ENCODE data around the gene MEIS3.
"Not testable (repeated sequence)": the region's sequence is repeated elsewhere in the genome, so short reads cannot be mapped to it uniquely, and the experiment has no call there.

The MEIS3 gene

DNA sequence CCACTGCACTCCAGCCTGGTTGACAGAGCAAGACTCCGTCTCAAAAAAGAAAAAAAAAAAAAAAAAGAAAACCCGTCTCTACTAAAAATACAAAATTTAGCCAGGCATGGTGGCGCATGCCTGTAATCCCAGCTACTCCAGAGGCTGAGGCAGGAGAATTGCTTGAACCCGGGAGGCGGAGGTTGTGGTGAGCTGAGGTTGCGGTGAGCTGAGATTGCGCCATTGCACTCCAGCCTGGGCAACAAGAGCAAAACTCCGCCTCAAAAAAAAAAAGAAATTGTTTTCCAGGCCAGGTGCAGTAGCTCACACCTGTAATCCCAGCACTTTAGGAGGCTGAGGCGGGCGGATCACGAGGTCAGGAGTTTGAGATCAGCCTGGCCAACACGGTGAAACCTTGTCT lies 32.7 kb downstream of the MEIS3 start:
- not testable (repeated sequence) for DNase-seq (ENCODE audit: low spot score)

DNA sequence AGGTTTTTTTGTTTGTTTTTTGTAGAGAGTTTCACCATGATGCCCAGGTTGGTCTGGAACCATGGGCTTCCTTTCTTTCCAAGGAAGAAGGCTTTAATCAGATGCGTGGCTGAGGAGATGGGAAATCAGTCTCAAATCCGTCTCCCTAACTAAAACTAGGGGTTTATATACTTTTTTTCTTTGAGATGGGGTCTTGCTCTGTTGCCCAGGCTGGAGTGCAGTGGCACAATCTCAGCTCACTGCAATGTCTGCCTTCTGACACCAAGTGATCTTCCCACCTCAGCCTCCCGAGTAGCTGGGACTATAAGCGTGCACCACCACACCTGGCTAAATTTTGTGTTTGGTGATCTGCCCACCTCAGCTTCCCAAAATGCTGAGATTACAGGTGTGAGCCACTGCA lies 34.8 kb downstream of the MEIS3 start:
- not testable (repeated sequence) for DNase-seq (ENCODE audit: low spot score)

DNA sequence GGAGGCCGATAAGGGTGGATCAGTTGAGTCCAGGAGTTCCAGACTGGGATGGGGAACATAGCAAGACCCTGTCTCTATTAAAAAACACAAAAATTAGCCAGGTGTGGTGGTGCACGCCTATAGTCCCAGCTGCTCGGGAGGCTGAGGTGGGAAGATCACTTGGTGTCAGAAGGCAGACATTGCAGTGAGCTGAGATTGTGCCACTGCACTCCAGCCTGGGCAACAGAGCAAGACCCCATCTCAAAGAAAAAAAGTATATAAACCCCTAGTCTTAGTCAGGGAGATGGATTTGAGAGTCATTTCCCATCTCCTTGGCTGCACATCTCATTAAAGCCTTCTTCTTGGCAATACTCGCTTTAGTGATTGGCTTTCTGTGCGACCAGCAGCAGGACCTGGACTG lies 35.4 kb downstream of the MEIS3 start:
- DNase-seq (ENCODE audit: low spot score), result not testable (repeated sequence)

DNA sequence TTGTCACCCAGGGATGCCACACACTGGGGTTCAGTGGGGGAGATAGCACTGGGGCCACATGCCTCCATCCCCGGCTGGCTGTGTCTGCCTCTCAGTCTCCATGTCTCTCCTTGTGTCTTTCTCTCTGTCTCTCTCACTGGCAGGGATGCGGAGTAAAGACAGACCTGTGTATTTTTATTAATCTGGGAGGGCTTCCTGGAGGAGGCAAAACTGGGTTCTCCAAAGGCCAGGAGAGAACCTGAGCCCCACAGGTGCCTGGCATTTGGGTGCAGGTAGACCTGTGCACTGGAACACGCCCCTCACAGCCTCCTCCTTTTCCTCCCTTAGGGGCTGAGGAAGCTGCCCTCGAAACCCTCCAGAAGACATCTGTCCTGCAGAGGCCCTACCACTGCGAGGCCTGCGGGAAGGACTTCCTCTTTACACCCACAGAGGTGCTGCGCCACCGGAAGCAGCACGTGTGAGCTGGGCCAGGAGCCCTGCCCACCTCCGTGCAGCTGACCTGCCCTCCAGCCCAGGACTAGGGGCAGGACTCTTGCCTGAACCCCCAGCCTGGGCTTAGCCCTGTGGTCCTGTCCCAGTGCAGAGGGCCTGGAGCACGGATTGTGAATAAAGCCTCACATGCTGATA lies 37.6 kb downstream of the MEIS3 start:
- DNase-seq (ENCODE audit: low spot score), result no peak

DNA sequence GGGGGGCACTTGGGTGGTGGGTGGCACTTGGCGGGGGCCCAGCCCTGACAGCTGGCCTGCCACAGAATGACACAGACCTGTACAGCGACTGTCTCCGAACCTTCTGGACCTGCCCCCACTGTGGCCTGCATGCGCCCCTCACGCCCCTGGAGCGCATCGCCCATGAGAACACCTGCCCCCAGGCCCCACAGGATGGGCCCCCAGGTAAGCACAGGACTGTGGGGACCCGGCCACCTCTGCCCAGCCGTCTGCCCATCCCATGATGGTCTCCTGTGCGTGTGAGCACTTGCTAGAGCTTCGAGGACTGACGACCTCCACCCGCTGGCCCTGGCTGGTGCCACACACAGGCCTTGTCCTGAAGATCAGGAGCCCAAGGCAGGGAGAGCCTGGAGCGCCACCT lies 38.2 kb downstream of the MEIS3 start:
- no peak for DNase-seq (ENCODE audit: low spot score)

DNA sequence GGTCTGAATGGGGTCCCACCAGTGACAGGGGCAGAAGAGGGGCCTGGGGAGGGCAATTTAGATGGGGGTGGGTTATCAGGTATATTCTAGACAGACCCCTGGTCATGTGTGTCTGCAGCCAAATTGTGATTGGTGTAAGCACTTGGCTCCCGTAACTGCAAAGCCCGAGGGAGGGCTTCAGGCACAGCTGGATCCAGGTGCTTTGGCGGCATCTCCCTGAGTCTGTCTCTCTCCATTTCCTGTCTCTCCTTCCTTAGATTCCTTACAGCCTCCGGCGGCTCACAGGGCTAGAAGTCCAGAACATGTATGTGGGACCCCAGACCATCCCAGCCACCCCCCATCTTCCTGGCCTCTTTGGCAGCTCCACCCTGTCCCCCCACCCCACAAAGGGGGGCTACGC lies 38.8 kb downstream of the MEIS3 start:
- DNase-seq (ENCODE audit: low spot score), result no peak

DNA sequence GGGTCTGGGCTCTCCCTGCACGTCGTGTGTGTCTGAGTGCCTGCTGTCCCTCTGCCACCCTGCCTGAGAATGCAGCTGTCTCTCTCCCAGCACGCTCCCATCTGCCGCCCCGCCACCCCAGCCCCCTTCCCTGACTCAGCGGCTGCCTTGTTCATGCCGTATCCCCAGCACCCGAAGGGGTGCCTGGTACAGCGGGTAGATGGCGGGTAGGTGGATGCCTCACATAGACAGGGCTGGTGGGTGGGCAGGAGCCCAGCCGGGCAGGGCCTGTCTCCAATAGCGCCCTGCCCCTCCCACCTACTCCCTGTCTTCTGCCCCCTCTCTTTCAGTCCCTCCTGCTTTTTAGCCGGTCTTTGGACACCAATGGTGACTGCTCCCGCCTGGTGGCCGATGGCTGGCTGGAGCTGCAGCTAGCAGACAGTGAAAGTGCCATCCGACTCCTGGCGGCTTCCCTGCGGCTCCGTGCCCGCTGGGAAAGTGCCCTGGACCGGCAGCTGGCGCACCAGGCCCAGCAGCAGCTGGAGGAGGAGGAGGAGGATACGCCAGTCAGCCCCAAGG lies 39.9 kb downstream of the MEIS3 start:
- no peak for DNase-seq (ENCODE audit: low spot score)

DNA sequence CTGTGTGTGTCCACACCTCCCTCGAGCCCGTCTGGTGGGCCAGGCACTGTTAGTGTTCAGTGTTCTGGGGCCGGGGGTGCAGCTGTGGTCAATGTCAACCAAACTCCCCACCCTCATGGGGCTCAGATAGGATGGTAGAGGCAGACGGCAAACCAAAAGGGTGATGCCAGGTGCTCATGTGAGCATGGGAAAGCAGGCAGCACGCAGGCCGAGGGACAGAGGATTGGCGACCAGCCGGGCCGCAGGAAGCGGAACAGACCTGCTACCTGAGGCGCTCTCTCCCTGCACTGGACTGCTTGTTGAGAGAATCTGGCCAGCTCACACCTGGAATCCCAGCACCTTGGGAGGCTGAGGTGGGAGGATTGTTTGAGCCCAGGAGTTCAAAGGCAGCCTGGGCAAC lies 41.1 kb downstream of the MEIS3 start:
- DNase-seq (ENCODE audit: low spot score), result no peak

DNA sequence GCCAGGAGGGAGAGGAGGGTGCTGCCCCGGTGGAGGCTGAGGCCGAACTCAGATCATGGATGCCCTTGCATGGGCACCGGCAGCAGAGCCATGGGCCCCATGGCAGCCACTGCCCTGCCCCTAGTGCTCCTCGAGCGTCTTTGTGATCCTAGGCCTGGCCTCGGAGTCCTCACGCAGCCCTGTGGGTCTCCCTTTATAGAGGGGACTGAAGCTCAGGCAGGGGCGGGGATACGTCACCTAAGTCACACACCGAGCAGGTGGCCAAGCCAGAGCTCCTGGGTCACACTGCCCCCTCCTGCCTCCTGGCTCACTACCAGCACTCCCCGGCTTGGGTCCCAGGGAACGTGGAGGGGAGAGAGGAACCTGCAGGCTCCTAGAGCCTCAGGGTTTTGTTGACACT lies 41.5 kb downstream of the MEIS3 start:
- DNase-seq (ENCODE audit: low spot score), result no peak

DNA sequence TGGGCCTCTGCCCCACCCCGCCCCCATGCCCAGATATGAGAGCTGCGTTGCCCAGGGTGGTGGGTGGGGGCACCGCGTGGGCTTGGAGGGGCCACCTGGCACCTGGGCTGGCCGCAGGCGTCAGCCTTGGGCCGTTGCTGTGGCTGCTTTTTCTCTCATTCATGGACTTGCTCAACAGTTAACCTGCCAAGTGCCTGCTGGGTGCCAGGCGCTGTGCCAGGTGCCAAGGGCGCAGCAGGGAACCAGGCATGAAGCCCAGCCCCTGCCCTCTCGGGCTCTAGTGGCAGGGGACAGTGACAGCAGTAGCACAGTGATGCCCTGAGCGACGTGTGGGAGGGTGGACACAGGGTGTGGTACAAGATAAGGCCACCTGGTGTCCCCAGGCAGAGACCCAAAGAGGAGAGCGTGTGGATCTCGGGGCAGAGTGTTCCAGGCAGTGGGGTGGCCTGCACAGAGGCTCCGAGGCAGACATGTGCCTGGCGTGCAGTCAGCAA lies 42.1 kb downstream of the MEIS3 start:
- DNase-seq (ENCODE audit: low spot score), result no peak

DNA sequence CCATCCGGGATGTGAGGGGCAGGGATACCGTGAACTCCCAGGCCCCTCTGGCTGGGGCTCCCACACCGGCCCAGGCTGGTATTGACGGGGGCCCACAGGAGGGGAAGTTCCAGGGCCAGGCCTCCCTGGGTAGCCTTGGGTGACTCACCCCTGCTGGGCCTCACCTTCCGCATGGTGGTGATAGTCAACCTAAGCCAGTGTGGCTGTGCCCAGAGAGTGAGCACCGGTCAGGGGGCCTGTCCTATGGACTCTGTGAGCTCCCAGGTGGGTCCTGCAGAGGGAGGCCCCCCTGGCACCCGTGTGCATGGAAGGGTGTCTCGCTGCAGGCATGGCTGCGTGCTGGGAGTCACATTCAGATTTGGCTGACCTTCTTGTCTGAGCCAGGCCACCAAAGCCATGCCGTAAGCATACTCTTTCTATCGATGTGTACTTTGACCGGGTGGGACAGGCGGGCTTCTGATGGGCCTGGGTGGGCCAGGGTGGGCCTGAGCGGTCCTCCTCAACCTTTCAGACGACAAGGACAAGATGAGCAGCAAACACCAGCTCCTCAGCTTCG lies 42.7 kb downstream of the MEIS3 start:
- DNase-seq (ENCODE audit: low spot score), result no peak

DNA sequence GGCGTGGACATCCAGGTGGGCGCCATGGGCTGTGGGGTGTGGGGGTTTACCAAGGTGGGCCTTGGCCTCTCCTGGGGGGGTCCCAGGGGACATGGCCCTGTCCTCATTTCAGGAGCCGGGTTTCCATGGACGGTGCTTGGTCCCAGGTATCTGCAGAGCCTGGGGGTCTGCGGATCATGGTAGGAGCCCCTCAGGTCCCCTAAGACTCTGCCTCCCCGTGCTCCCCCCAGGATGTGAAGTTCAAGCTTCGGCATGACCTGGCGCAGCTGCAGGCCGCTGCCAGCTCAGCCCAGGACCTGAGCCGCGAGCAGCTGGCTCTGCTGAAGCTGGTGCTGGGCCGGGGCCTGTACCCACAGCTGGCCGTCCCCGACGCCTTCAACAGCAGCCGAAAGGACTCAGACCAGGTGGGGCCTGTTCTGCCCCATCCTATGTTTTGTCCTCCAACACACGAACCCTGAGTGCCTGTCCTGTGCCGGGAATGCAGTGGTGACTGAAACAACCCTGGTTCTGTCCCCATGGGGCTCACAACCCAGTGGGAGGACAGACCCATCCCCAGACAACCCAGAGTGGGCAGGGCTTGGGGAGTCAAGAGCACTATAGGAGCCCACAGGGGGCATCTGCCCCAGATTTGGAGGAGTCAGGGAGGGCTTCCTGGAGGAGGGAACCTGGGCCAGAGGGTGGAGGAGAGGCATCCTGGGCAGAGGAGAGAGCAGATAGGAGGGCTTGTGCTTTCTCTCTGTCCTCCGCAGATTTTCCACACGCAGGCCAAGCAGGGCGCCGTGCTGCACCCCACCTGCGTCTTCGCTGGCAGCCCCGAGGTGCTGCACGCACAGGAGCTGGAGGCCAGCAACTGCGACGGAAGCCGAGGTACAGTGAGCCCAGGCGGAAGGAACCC lies 43.4 kb downstream of the MEIS3 start:
- no peak for DNase-seq (ENCODE audit: low spot score)

DNA sequence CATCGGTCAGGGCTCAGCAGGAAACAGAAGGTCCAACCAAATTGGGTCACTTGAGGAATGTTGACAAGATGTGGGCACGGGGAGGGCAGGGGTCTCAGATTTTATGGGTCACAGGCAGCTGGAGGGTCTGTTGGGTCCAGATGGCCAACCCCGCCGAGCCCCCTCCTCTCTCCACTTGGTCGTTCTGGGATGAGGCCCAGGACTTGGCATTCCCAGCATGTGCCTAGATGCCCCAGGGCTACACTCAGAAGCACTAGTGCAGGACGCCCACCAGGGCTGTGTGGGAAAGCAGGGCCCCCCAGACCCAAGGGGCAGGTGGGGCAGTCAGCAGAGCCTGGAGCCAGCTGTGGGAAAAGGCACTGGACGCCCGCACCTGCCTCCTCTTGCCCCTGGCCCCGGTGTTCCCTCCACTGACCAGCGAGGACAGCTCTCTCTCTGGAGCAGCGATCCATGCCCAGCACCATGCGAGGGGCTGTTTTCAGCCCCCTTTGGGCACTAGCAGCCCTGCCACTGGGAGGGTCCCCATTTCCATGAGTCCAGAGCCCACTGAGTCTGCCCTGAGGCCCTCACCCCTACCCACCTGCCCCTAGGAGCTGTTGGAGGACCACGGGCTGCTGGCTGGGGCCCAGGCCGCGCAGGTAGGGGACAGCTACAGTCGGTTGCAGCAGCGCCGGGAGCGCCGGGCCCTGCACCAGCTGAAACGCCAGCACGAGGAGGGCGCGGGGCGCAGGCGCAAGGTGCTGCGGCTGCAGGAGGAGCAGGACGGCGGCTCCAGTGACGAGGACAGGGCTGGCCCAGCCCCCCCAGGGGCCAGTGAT lies 44.2 kb downstream of the MEIS3 start:
- DNase-seq (ENCODE audit: low spot score), result no peak

DNA sequence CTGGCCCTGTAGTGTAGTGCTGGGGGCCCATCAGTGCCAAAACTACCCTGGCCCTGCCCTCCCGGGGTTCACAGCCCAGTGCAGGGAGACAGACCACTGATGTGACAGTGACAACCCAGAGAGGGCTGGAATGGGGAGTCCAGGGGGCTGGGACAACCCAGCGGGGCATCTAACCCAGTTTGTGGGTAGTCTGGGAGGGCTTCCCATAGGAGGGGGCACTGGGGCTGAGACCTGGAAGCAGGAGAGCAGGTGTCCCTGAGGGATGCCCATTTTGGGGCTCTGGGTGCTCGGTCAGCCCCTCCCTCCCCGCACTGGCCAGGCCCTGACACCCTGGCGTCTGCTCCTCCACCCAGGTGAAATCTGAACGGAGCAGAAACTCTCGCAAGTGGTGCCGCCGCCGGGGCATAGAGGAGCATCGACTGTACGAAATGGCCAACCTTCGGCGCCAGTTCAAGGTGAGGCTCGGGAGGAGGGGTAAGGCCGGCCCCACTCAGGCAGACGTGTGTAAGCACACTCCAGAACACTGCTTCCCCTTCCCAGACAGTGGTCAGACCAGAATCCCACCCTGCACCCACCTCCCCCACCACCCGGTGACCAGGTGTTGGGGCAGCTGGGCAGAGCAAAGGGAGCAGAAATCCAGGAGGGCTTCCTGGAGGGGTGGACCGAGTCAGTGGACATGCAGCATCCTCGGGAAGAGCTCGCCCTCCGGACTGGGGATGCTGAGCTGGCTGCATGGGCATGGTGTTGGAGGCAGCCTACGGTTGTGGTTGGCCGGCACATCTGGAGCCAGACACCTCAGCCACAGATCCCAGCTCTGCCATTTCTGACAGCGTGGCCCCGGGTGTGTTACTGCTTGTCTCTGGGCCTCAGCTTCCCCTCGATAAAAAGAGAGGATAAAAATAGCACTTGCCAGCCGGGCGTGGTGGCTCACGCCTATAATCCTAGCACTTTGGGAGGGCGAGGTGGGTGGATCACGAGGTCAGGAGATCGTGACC lies 45.8 kb downstream of the MEIS3 start:
- DNase-seq (ENCODE audit: low spot score), result no peak

DNA sequence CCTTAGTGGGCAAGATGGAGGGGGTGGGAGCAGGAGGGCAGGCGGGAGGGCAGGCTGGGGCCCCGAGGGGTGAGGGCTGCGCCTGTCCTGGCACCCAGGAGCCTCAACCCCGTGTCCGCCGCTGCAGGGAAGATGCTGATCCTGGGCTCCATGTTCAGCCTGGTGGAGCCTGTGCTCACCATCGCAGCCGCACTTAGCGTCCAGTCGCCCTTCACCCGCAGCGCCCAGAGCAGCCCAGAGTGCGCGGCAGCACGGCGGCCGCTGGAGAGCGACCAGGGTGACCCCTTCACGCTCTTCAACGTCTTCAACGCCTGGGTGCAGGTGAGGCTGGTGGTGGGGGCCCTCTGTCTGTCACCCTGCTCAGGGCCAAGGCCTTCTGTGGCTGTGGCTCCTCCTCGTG lies 46.7 kb downstream of the MEIS3 start:
- DNase-seq (ENCODE audit: low spot score), result no peak

DNA sequence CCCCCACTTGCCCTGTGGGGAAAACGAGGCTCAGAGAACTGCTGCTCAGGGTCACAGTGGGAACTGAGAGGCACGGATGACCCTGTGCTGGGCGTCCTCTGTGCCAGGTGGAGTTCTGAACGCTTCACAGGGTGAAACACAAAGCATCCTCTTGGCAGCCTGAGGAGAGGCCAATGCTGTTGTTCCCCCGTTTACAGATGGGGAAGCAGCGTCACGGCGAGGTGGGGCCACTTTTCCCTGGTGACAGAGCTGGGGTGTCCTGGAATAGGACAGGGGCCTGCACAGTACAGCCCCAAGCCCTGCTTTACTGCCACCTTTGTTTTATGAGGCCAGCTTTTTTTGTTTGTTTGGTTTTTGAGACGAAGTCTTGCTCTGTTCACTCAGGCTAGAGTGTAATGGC lies 48.1 kb downstream of the MEIS3 start:
- DNase-seq (ENCODE audit: low spot score), result no peak

DNA sequence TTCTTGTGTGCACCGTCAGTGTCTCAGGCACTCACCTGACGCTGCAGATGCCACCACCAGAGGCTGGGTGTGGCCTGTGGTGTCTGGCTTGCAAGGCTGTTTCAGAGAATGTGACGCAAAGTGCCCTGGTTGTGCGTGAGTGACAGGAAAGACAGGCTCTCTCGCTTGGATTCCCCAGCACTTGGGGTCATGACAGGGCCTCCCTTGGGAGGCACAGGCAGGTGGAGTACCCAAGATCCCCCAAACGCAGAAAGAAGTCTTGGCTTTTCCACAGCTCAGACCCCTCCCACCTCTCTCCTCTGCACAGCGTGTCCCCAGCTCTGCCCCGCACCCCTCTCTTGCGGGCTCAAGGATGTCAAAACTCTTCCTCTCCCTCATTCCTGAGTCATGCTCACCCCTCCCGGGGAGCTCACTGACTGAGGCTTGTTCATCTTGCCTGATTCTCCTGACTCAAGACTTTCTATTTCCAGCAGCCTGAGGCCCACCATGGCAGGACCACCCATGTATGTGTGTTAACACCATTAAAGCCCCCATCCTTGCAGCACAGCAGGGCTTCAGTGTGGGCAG lies 49.2 kb downstream of the MEIS3 start:
- DNase-seq (ENCODE audit: low spot score), result no peak

DNA sequence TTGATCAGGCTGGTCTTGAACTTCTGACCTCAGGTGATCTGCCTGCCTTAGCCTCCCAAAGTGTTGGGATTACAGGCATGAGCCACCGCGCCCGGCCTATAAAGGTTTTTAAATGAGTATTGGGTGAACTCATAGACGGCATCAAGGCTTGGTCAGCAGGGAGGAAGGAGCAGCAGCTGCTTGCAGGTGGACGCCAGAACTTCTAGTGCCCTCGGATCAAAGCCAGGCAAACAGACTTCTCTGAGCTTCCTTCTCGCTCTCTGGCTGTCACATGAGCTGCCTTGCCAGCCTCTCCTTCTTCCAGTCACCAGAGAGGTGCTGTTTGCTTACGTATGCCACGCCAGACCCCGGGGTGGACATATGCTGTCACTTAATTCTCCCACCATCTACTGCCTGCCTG lies 53.9 kb downstream of the MEIS3 start:
- not testable (repeated sequence) for DNase-seq (ENCODE audit: low spot score)

DNA sequence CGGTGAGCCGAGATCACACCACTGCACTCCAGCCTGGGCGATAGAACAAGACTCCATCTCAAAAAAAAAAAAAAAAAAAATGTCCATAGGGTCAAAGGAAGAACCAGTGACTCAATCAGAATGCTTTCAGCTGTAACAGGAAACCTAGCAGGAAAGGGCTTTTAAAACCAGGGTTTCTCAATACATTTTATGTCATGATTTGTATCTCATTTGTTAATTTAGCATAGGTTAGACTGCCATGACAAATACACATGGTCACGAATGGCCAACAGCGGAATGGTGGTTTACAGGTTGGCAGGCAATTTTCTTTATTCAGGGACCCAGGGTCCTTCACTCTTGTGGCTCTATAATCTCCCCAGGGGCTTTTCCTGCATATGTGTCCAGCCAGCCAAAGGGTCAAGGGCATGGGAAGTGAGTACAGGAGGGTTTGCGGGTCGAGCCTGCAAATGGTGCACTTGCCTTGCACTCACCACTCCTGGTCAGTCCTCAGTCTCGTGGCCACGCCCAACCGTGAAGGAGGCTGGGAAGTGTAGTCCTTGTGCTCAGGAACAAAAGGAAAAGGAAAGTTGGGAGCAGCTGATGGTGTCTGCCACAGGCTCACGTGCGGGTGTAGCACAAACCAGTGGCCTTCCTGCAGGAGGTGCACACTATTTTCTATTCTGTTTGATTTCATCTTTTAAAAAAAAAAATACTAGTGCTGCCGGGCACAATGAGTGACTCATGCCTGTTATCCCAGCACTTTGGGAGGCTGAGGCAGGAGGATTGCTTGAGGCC lies 55.4 kb downstream of the MEIS3 start:
- no peak for DNase-seq (ENCODE audit: low spot score)
